Heart left ventricle (tissue), 16 donors: Measurements from ENCODE around the gene ZNF367. TPM values are rescaled to one million over a fixed set of nuclear protein-coding genes. Genes with fewer than 3 reads are reported as not detected.

Experiments
- ATAC-seq, 4 donors: fragments of 200-7000 bp; cut with Tn5 transposase; one replicate each; pipeline ENCODE4 v1.9.1; 2020 to 2022; ENCODE audit warnings: moderate library complexity in 4 of 4, mild to moderate bottlenecking in 3 of 4, moderate number of reproducible peaks in 1 of 4
- DNase-seq, 5 donors: peaks; one replicate each; pipeline ENCODE4 v3.0.0-alpha.2; 2020
- H3K27ac ChIP-seq, 12 donors: fragments of 200-600 bp; sonication (generic) in 4 of 12; one replicate each; pipeline versions ENCODE4 v1.5.0 to v1.8.0; 2016 to 2022; ENCODE audit warnings: mild to moderate bottlenecking in 2 of 12
- H3K27me3 ChIP-seq, 9 donors: fragments of 200-600 bp; sonication (generic) in 2 of 9; one replicate each; pipeline versions ENCODE4 v1.5.1 to v1.8.0; 2016 to 2022; ENCODE audit warnings: mild to moderate bottlenecking in 3 of 9
- H3K36me3 ChIP-seq, 9 donors: fragments of 200-600 bp; sonication (generic) in 2 of 9; one replicate each; pipeline versions ENCODE4 v1.5.0 to v1.8.0; 2018 to 2022; ENCODE audit warnings: mild to moderate bottlenecking in 2 of 9
- H3K4me1 ChIP-seq, 12 donors: fragments of 200-600 bp; sonication (generic) in 4 of 12; one replicate each; pipeline versions ENCODE4 v1.5.0 to v1.8.0; 2016 to 2022; ENCODE audit warnings: mild to moderate bottlenecking in 3 of 12
- H3K4me3 ChIP-seq, 12 donors: fragments of 200-600 bp; sonication (generic) in 4 of 12; one replicate each; pipeline versions ENCODE4 v1.5.0 to v1.8.0; 2017 to 2022; ENCODE audit warnings: mild to moderate bottlenecking in 9 of 12, moderate library complexity in 4 of 12
- H3K9me3 ChIP-seq, 12 donors: fragments of 200-600 bp; sonication (generic) in 4 of 12; one replicate each; pipeline versions ENCODE4 v1.5.0 to v1.8.0; 2016 to 2022; ENCODE audit warnings: mild to moderate bottlenecking in 1 of 12
- POLR2A ChIP-seq, 2 donors: fragments of 450-650 bp; IDR thresholded peaks; one replicate each; pipeline ENCODE4 v1.6.1; 2017; ENCODE audit warnings: antibody characterized with exemption in 2 of 2, mild to moderate bottlenecking in 2 of 2, moderate library complexity in 2 of 2
- WGBS, 4 donors: extraction: QIAGEN DNeasy Blood & Tissue Kit in 2 of 4; methylation state at CpG; one replicate each; pipeline versions ENCODE4 v1.1.5 to v1.1.7; 2013 to 2018; 5-methylcytosine and 5-hydroxymethylcytosine counted together
- intact Hi-C, 10 donors: fragments of 100-400 bp; cut with DNase I; formaldehyde crosslinking; loops; one replicate each; pipeline versions ENCODE4 v1.11.1 to v1.14.2; 2022
- polyA plus RNA-seq, 2 donors: library from polyadenylated mRNA; stranded (reverse); fragments of 200-250 nt; gene quantifications; one replicate each; pipeline ENCODE4 v1.2.3, GENCODE V29; 2013
- total RNA-seq, 9 donors: library from RNA; depleted of rRNA in 2 of 9; stranded (reverse); fragments of >200 nt in 2 of 9; fragmentation: NEBNext Ultra II Directional in 3 of 9; extraction: Animal tissue kit (Norgen Biotek cat#: 25700) in 3 of 9; gene quantifications; one replicate each; pipeline versions ENCODE4 v1.1.0 to v1.2.4, GENCODE V29; 2016 to 2023
- TF ChIP-seq, protein P1 (sequence below), 12 donors: fragments of 200-600 bp; sonication (generic) in 4 of 12; IDR thresholded peaks; one replicate each; pipeline versions ENCODE4 v1.5.0 to v1.8.0; 2018 to 2022; ENCODE audit warnings: antibody characterized with exemption in 12 of 12, mild to moderate bottlenecking in 5 of 12
- donor health status: ischemic (EF 13 %, LVEDD 7.1; RV severe dilation, severe dysfunction).
- donor health status: healthy with polysubstance abuse.
- donor health status: DM: no; HTN: yes; CAD: no.
- donor health status: DM: no; HTN: no; CAD: no.
- donor health status: ischemic (EF 25% LVEDD 6.9; RV normal size, moderate dysfunction).
- donor health status: ischemic (EF 25% LVEDD 5.7; RV mildly dilated, moderate dysfunction).
- donor health status: healthy.
- donor health status: DM: yes; HTN: yes; CAD: no.
- donor health status: ischemic (EF 35%, LVEDD 5.7; RV mildly dilated, moderate dysfunction).
- donor health status: nonischemic (EF 11% LVEDD 7.7; RV severe dilation, severe dysfunction).
- donor health status: DM: yes; HTN: yes; CAD: no.
- donor health status: PGD.
- donor health status: ischemic (EF 29% LVEDD 5.4; RV normal size, mild dysfunction).
- donor health status: nonischemic (EF 23%, LVEDD 6.1; RV moderate dilation, normal function).

The ZNF367 gene
- total and polyA plus RNA-seq, 11 donors, result 0.91 to 5.9 (median 3.2) TPM

- 95 to 99% (median 97%) methylated on average over 4 of the region's 4 CpGs for WGBS, 4 donors
- TF ChIP-seq, protein P1, sequence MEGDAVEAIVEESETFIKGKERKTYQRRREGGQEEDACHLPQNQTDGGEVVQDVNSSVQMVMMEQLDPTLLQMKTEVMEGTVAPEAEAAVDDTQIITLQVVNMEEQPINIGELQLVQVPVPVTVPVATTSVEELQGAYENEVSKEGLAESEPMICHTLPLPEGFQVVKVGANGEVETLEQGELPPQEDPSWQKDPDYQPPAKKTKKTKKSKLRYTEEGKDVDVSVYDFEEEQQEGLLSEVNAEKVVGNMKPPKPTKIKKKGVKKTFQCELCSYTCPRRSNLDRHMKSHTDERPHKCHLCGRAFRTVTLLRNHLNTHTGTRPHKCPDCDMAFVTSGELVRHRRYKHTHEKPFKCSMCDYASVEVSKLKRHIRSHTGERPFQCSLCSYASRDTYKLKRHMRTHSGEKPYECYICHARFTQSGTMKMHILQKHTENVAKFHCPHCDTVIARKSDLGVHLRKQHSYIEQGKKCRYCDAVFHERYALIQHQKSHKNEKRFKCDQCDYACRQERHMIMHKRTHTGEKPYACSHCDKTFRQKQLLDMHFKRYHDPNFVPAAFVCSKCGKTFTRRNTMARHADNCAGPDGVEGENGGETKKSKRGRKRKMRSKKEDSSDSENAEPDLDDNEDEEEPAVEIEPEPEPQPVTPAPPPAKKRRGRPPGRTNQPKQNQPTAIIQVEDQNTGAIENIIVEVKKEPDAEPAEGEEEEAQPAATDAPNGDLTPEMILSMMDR (IDR thresholded peaks at IDR 0.05), result no peak
- TF ChIP-seq POLR2A (IDR thresholded peaks at IDR 0.05), result no peak
- peaks cover 0 to 7% (median 0%) of the 10 kb centered on the region in 12 donors for H3K9me3 ChIP-seq
These were observed 17.2 kb upstream of the ZNF367 start for GRCh38 chr9:96435345-96435744.

DNA sequence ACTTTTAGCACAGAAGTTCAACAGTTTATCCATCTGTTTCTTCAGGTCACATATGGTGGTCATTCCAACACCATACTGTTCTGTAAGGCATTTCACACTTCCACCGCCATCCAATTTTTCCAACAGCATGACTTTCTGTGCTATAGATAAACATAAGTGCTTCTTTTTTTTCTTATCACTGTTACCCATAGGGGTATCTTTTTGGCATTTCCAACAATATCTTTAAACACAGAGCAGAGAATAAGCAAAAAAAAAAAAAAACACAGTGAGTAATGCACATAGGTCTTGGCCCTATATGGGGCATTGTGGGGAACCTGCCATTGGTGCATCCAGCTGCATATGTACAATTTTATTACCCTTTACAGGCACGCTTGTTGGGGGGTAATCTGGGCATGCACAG, 12.2 kb upstream of the ZNF367 start:
- Histone ChIP-seq H3K4me1 (no peaks in the 10 kb centered on the region), H3K4me3 (no peak overlapping the region), H3K27ac (no peak overlapping the region), H3K27me3 (no peaks in the 10 kb centered on the region), H3K36me3 (no peaks in the 10 kb centered on the region), H3K9me3 (peaks cover 0 to 7% (median 0%) of the 10 kb centered on the region in 12 donors)
- DNase-seq, result no peak
- intact Hi-C loops, result no loop called here
- no peak for ATAC-seq
- TF ChIP-seq POLR2A (IDR thresholded peaks at IDR 0.05), result no peak
- TF ChIP-seq, protein P1 (IDR thresholded peaks at IDR 0.05), result no peak
- WGBS, 4 donors, result 89 to 97% (median 92%) methylated on average over 2 of the region's 2 CpGs

More at GRCh38 chr9:96435345-96435744, 17.2 kb upstream of the ZNF367 start:
- intact Hi-C loops, result no loop called here
- no peak overlapping the region for H3K27ac ChIP-seq
- H3K4me1 ChIP-seq, result no peaks in the 10 kb centered on the region
- no peak for ATAC-seq
- no peak for DNase-seq
- H3K36me3 ChIP-seq, result no peaks in the 10 kb centered on the region
- no peak overlapping the region for H3K4me3 ChIP-seq
- H3K27me3 ChIP-seq, result no peaks in the 10 kb centered on the region

DNA sequence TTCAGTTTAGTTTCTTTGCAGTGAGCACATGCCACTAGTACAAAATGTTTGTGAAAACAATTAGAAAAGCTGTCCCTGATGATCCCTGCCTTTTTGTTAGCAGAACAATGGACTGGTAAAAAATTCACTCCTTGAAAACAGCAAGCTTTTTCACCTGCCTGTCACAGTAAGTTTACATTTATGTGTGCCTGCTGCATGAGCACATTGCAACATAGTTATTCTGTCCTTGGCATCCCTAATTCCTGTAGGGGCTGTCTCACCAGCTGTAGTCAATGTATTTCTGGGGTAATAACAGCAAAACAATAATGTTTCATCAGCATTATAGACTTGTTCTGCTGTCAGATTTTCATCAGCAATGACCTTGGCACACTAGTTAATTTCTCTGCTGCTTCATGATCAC, 11.6 kb upstream of the ZNF367 start:
- no peak for TF ChIP-seq POLR2A (IDR thresholded peaks at IDR 0.05)
- TF ChIP-seq, protein P1 (IDR thresholded peaks at IDR 0.05), result no peak
- Histone ChIP-seq H3K27me3 (no peaks in the 10 kb centered on the region), H3K9me3 (peaks cover 0 to 2% (median 0%) of the 10 kb centered on the region in 12 donors), H3K36me3 (no peaks in the 10 kb centered on the region), H3K27ac (no peak overlapping the region), H3K4me3 (no peak overlapping the region), H3K4me1 (no peaks in the 10 kb centered on the region)
- DNase-seq, result no peak
- no peak for ATAC-seq
- intact Hi-C loops, result no loop called here

GRCh38 chr9:96425500-96426169, 7.5 kb upstream of the ZNF367 start:
- no peak overlapping the region for H3K4me3 ChIP-seq

More at GRCh38 chr9:96425500-96426169, 7.5 kb upstream of the ZNF367 start:
- DNase-seq, result no peak
- no peak for ATAC-seq
- H3K4me1 ChIP-seq, result peaks cover 0 to 9% (median 8%) of the 10 kb centered on the region in 12 donors
- intact Hi-C loops, result no loop called here
- no peaks in the 10 kb centered on the region for H3K27me3 ChIP-seq
- no peak for TF ChIP-seq POLR2A (IDR thresholded peaks at IDR 0.05)
- TF ChIP-seq, protein P1 (IDR thresholded peaks at IDR 0.05), result no peak
- WGBS, 4 donors, result 73 to 80% (median 77%) methylated on average over 4 of the region's 4 CpGs
- H3K9me3 ChIP-seq, result no peaks in the 10 kb centered on the region
- H3K36me3 ChIP-seq, result no peaks in the 10 kb centered on the region
- H3K27ac ChIP-seq, result no peak overlapping the region
